Measurements from ENCODE around the gene MT1M.

- TF ChIP-seq CHD2 (IDR thresholded peaks at IDR 0.05; ENCODE audit: low read length): no peak
- TF ChIP-seq ZNF274 (IDR thresholded peaks at IDR 0.05; ENCODE audit: borderline replicate concordance, extremely low read depth, low read length): no peak
- TF ChIP-seq CTCF (IDR thresholded peaks at IDR 0.05; ENCODE audit: control extremely low read depth in 1 of 3, insufficient read depth in 1 of 3, low read depth in 1 of 3, low read length in 3 of 3): no peak
- TF ChIP-seq POLR2A (IDR thresholded peaks at IDR 0.05; ENCODE audit: control extremely low read depth in 1 of 2, low read depth in 2 of 2, low read length in 2 of 2): no peak
Measured at GRCh38 chr16:56635441-56635967, 3.0 kb downstream of the MT1M start.

Measured in H1 (cell line).